Tibial nerve (tissue), 4 donors: ENCODE results near the gene AQP12A. TPM values are rescaled to one million over a fixed set of nuclear protein-coding genes. Genes with fewer than 3 reads are reported as not detected.

Experiments
- DNase-seq, 2 donors: peaks; one replicate each; pipeline ENCODE4 v3.0.0-alpha.2; 2019; ENCODE audit warnings: low spot score in 2 of 2
- H3K27ac ChIP-seq, 4 donors: fragments of 200-600 bp; sonication (generic) in 3 of 4; one replicate each; pipeline ENCODE4 v1.5.1; 2017 to 2019; ENCODE audit warnings: mild to moderate bottlenecking in 1 of 4
- H3K27me3 ChIP-seq, 2 donors: fragments of 200-600 bp; sonication (generic) in 1 of 2; one replicate each; pipeline versions ENCODE4 v1.5.1 to v1.6.0; 2017 to 2019
- H3K36me3 ChIP-seq, 3 donors: fragments of 200-600 bp; sonication (generic); one replicate each; pipeline ENCODE4 v1.5.1; 2018 to 2019
- H3K4me1 ChIP-seq, 4 donors: fragments of 200-600 bp; sonication (generic) in 3 of 4; one replicate each; pipeline ENCODE4 v1.5.1; 2017 to 2019
- H3K4me3 ChIP-seq, 4 donors: fragments of 200-600 bp; sonication (generic) in 3 of 4; one replicate each; pipeline ENCODE4 v1.5.1; 2017 to 2019; ENCODE audit warnings: mild to moderate bottlenecking in 1 of 4, moderate library complexity in 1 of 4
- H3K9me3 ChIP-seq, 4 donors: fragments of 200-600 bp; sonication (generic) in 3 of 4; one replicate each; pipeline ENCODE4 v1.5.1; 2017 to 2019
- EP300 ChIP-seq, 2 donors: sonication (generic); formaldehyde crosslinking; IDR thresholded peaks; one replicate each; pipeline ENCODE4 v1.6.1; 2017; ENCODE audit warnings: antibody characterized with exemption in 2 of 2, mild to moderate bottlenecking in 1 of 2
- POLR2A ChIP-seq, 2 donors: fragments of 450-650 bp; IDR thresholded peaks; one replicate each; pipeline ENCODE4 v1.6.1; 2017; ENCODE audit warnings: antibody characterized with exemption in 2 of 2, mild to moderate bottlenecking in 2 of 2, moderate library complexity in 2 of 2
- WGBS, 2 donors: methylation state at CpG; one replicate each; pipeline ENCODE4 v1.1.5; 2018; 5-methylcytosine and 5-hydroxymethylcytosine counted together
- total RNA-seq, 4 donors: library from RNA; depleted of rRNA; stranded (reverse); fragments of >200 nt; gene quantifications; one replicate each; pipeline ENCODE4 v1.1.0, GENCODE V29; 2016
- TF ChIP-seq, protein P1 (sequence below), 5 experiments: fragments of 200-600 bp in 3 of 5; fragments of 450-650 bp in 2 of 5; sonication (generic) in 3 of 5; IDR thresholded peaks; one replicate each; pipeline ENCODE4 v1.5.1; 2016 to 2019; ENCODE audit warnings: antibody characterized with exemption in 5 of 5, mild to moderate bottlenecking in 3 of 5, moderate library complexity in 2 of 5

Gene AQP12A
- total RNA-seq, 4 donors from 2014 or later: 1.2 TPM; not detected in 3

DNA sequence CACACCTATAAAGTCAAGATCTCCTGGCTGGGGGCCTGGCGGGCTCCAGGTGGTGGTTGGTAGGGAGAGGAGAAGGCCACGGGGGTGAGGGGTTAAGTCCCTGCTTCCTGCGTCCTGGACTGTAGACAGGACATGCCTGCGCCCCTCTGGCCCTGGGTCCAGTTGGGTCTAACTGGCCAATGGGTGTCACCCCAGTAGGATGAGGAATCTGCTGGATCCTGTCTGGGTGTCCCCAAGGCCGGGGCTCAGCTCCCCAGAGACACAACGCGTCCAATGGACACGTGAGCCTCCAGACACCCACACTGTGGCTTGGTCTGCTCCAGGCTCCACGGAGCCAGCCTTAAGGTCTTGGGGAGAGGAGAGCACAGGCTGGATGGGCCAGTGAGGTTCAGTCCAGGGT lies 19.6 kb downstream of the AQP12A start:
- 79 to 82% methylated on average over 6 to 8 of the region's 9 CpGs for WGBS, 2 donors
- DNase-seq: no peak
- no peak overlapping the region for H3K27ac ChIP-seq
- no peaks in the 10 kb centered on the region for H3K9me3 ChIP-seq
- H3K36me3 ChIP-seq: no peaks in the 10 kb centered on the region
- no peak overlapping the region for H3K4me3 ChIP-seq
- H3K4me1 ChIP-seq: no peaks in the 10 kb centered on the region
- TF ChIP-seq, protein P1, sequence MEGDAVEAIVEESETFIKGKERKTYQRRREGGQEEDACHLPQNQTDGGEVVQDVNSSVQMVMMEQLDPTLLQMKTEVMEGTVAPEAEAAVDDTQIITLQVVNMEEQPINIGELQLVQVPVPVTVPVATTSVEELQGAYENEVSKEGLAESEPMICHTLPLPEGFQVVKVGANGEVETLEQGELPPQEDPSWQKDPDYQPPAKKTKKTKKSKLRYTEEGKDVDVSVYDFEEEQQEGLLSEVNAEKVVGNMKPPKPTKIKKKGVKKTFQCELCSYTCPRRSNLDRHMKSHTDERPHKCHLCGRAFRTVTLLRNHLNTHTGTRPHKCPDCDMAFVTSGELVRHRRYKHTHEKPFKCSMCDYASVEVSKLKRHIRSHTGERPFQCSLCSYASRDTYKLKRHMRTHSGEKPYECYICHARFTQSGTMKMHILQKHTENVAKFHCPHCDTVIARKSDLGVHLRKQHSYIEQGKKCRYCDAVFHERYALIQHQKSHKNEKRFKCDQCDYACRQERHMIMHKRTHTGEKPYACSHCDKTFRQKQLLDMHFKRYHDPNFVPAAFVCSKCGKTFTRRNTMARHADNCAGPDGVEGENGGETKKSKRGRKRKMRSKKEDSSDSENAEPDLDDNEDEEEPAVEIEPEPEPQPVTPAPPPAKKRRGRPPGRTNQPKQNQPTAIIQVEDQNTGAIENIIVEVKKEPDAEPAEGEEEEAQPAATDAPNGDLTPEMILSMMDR (IDR thresholded peaks at IDR 0.05): no peak
- TF ChIP-seq EP300 (IDR thresholded peaks at IDR 0.05): no peak
- no peak for TF ChIP-seq POLR2A (IDR thresholded peaks at IDR 0.05)
- H3K27me3 ChIP-seq: peaks cover 0 to 24% of the 10 kb centered on the region in 2 donors

DNA sequence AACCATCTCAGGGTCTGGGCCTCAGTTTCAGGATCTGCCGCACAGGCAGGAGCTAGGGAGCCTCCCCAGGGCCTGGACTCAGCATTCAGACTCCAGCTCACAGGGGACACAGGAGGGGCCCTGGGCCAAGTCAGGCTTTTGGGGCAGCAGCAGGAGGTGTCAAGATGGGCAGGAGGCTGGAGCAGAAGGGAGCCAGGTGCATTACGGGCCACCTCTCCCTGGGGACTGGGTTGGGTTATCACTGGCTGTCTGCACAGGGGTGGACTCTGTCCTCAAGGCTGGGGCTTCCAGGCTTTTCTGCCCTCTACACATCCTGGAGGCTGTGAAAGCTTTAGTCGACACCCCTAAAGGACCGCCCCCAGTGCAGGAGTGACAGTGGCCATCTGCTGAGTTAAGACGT lies 20.0 kb downstream of the AQP12A start:
- no peaks in the 10 kb centered on the region for H3K4me1 ChIP-seq

DNA sequence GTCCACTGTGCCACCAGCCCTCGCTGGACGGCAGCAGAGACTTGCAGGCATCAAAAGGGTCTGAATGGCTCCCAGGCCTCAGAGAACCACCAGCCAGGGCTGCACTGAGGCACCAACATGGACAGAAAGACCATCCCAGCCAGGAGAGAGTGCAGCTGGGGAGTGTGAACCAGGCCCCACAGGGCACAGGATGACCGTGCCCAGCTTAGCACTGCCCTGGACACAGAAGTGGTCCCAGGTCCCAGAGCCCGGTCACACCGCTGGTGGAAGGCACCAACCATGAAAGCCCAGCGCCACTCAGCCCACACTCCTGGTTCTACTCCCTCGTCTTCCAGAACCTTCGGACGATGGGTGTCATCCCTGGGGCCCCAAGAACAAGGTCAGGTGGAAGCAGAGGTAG lies 20.5 kb downstream of the AQP12A start:
- H3K4me3 ChIP-seq: no peak overlapping the region
- TF ChIP-seq POLR2A (IDR thresholded peaks at IDR 0.05) (no peak), EP300 (IDR thresholded peaks at IDR 0.05) (no peak)
- TF ChIP-seq, protein P1 (IDR thresholded peaks at IDR 0.05): no peak
- no peak for DNase-seq
- peaks cover 0 to 23% of the 10 kb centered on the region in 2 donors for H3K27me3 ChIP-seq
- H3K9me3 ChIP-seq: no peaks in the 10 kb centered on the region
- H3K4me1 ChIP-seq: no peaks in the 10 kb centered on the region
- WGBS, 2 donors: 85 to 87% methylated on average over 7 to 9 of the region's 9 CpGs
- peaks cover 0 to under 1% (median 0%) of the 10 kb centered on the region in 3 donors for H3K36me3 ChIP-seq
- H3K27ac ChIP-seq: no peak overlapping the region

More for the DNA sequence above, 20.0 kb downstream of the AQP12A start:
- Histone ChIP-seq H3K4me3 (no peak overlapping the region), H3K36me3 (no peaks in the 10 kb centered on the region), H3K27ac (no peak overlapping the region), H3K27me3 (peaks cover 0 to 24% of the 10 kb centered on the region in 2 donors), H3K9me3 (no peaks in the 10 kb centered on the region)
- no peak for DNase-seq
- TF ChIP-seq EP300 (IDR thresholded peaks at IDR 0.05) (no peak), POLR2A (IDR thresholded peaks at IDR 0.05) (no peak)
- TF ChIP-seq, protein P1 (IDR thresholded peaks at IDR 0.05): no peak
- 74 to 78% methylated on average over 4 to 5 of the region's 5 CpGs for WGBS, 2 donors

DNA sequence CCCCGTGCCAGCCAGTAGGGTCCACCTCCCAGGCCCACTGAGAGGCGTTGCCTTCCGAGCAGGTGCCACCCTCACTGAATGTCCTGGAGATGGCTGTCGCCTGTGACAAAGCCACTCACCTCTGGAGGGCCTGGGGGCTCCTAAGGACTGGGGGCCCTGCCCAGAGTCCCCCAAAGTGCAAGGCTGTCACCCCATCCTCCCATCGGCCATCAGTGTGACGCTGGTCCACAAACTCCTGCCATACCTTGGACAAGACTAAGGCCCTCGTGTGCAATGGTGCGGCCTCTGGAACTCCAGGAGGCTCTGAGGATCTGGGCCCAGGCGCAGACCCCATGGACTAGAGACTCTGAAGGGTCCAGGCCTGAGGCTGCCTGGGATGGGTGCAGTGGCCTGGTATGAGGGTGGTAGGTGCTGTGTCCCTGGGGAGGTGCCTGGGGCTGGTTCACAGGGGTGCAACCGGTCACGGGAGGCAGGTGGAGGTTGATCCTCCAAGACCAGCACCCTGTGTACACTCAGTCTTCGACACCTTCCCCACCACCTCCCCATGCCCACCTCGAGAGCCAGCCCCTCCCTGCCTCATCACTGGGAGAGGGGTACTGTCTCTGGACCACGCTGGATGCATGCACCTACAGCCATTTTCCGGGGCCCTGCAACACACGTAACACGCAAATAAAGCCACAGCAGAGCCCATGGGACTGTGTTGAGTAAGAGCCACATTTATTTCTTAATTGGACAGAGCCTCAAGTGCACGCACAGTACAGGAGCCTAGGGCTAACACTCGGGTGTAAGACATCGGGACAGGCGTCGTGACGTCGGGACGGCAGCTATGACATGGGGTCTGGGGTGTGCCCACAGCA lies 21.6 kb downstream of the AQP12A start:
- Histone ChIP-seq H3K4me3 (no peak overlapping the region), H3K9me3 (no peaks in the 10 kb centered on the region), H3K27me3 (peaks cover 0 to 12% of the 10 kb centered on the region in 2 donors), H3K36me3 (peaks cover 0 to 12% (median 0%) of the 10 kb centered on the region in 3 donors), H3K4me1 (no peaks in the 10 kb centered on the region), H3K27ac (no peak overlapping the region)
- no peak for TF ChIP-seq POLR2A (IDR thresholded peaks at IDR 0.05)
- TF ChIP-seq EP300 (IDR thresholded peaks at IDR 0.05): no peak
- TF ChIP-seq, protein P1 (IDR thresholded peaks at IDR 0.05): no peak
- WGBS, 2 donors: 84 to 85% methylated on average over 25 of the region's 25 CpGs
- DNase-seq: no peak
